GM10266 (cell line): ENCODE measurements around the gene SECISBP2L.

ENCODE experiments used
- DNase-seq: peaks from one replicate; pipeline ENCODE4 v3.0.0; 2012; ENCODE audit errors: extremely low spot score
- CTCF ChIP-seq: IDR thresholded peaks from 2 replicates; pipeline ENCODE4 v1.5.1; 2012; ENCODE audit warnings: mild to moderate bottlenecking, low read depth; ENCODE audit not compliant: control insufficient read depth, insufficient read depth; ENCODE audit errors: missing control alignments

SECISBP2L gene

GRCh38 chr15:49041426-49041825, 4.8 kb downstream of the SECISBP2L start:
- DNase-seq, result no peak
- no peak for TF ChIP-seq CTCF

GRCh38 chr15:49040151-49040550, 6.1 kb downstream of the SECISBP2L start:
- no peak for TF ChIP-seq CTCF
- DNase-seq, result no peak

GRCh38 chr15:49038382-49038781, 7.9 kb downstream of the SECISBP2L start:
- TF ChIP-seq CTCF, result no peak
- DNase-seq, result no peak

- TF ChIP-seq CTCF, result no peak
- DNase-seq, result no peak
These were observed 8.7 kb downstream of the SECISBP2L start for GRCh38 chr15:49037546-49037940.

- no peak for TF ChIP-seq CTCF
- DNase-seq, result no peak
These were observed 9.3 kb downstream of the SECISBP2L start for GRCh38 chr15:49036650-49037545.

GRCh38 chr15:49035825-49036224, 10.4 kb downstream of the SECISBP2L start:
- TF ChIP-seq CTCF, result no peak
- no peak for DNase-seq

- TF ChIP-seq CTCF, result no peak
- DNase-seq, result no peak
These were observed 13.6 kb downstream of the SECISBP2L start for GRCh38 chr15:49032601-49033145.
